ENCODE measurements around the gene DNAJB1. TPM values are rescaled to one million over a fixed set of nuclear protein-coding genes. Genes with fewer than 3 reads are reported as not detected.

DNAJB1 gene
- total and polyA plus RNA-seq, 2 experiments from 2014 or later: 43.2 to 53.3 TPM

DNA sequence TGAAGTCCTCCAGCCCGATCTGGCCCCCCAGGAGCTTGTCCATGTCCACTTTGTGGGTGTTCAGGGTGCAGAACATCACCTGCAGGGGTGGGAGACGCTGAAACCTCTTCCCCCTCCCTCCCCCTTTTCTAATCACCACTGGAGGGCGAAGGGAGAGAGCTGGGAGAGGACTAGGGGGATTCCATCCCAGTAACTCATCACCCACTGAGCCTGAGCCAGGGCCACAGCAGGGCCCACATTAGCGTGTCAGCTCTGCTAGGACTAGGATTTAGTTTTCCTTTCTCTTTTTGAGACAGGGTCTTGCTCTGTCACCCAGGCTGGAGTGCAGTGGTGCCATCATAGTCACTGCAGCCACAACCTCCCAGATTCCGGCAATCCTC, 37.5 kb downstream of the DNAJB1 start:
- H3K36me3 ChIP-seq (ENCODE audit: insufficient read depth): peaks cover 5% of the 10 kb centered on the region; the same call in 1 of the 2 replicates
- Mint-ChIP-seq H3K27me3 (ENCODE audit: insufficient read depth, low read depth, poor library complexity) (peaks cover 8% of the 10 kb centered on the region), H3K27ac (no peak overlapping the region), H3K4me1 (peaks cover 14% of the 10 kb centered on the region), H3K36me3 (ENCODE audit: low read depth) (peaks cover 23% of the 10 kb centered on the region), H3K4me3 (no peak overlapping the region), H3K9me3 (no peaks in the 10 kb centered on the region)
- H3K79me2 ChIP-seq (replicated peaks; ENCODE audit: insufficient read depth): no peaks in the 10 kb centered on the region
- no peaks in the 10 kb centered on the region for H3K27me3 ChIP-seq (ENCODE audit: insufficient read depth)
- no peak overlapping the region for H3K4me3 ChIP-seq
- H3K27ac ChIP-seq (ENCODE audit: low read depth): no peak overlapping the region
- peak; percentile 6; the same call in 2 of the 3 replicates for ATAC-seq
- H3K9me2 ChIP-seq (ENCODE audit: insufficient read depth): no peaks in the 10 kb centered on the region
- H4K20me1 ChIP-seq (replicated peaks; ENCODE audit: insufficient read depth): no peaks in the 10 kb centered on the region; the same call in 1 of the 2 replicates
- no peak overlapping the region for H2AFZ ChIP-seq
- H3K4me1 ChIP-seq (ENCODE audit: insufficient read depth): peaks cover 5% of the 10 kb centered on the region; the same call in 1 of the 2 replicates
- no peak for TF ChIP-seq ZNF114 (CRISPR knock-in tag; IDR thresholded peaks at IDR 0.05)
- TF ChIP-seq ETS1 (IDR thresholded peaks at IDR 0.05): no peak
- TF ChIP-seq ZNF462 (CRISPR knock-in tag; IDR thresholded peaks at IDR 0.05): no peak
- no peak for TF ChIP-seq POLR2AphosphoS5 (IDR thresholded peaks at IDR 0.05; ENCODE audit: low read depth)
- TF ChIP-seq STAT1 (IDR thresholded peaks at IDR 0.05; ENCODE audit: unreplicated experiment): no peak
- TF ChIP-seq JUNB (IDR thresholded peaks at IDR 0.05; ENCODE audit: unreplicated experiment): no peak
- no peak for TF ChIP-seq ZNF331 (CRISPR knock-in tag; IDR thresholded peaks at IDR 0.05; ENCODE audit: low read depth)
- no peak for TF ChIP-seq CTCF (conservative IDR thresholded peaks at IDR 0.05; ENCODE audit: low read depth in 2 of 2)
- no peak for TF ChIP-seq REST (IDR thresholded peaks at IDR 0.05; ENCODE audit: unreplicated experiment)
- no peak for TF ChIP-seq NANOG (IDR thresholded peaks at IDR 0.05; ENCODE audit: borderline replicate concordance)
- TF ChIP-seq EZH2 (IDR thresholded peaks at IDR 0.05; ENCODE audit: low read depth, unreplicated experiment): no peak
- H3F3A ChIP-seq (replicated peaks; ENCODE audit: low read depth): peaks cover 7% of the 10 kb centered on the region
- no peak for DNase-seq (ENCODE audit: low spot score)
- 0 out of 2 replicates have a peak overlapping the region, but pooled peaks have one; percentile 57 for H3K4me2 ChIP-seq

All from GM23338 (cell line).